H1 (cell line): ENCODE measurements around the gene HNF1B. TPM values are rescaled to one million over a fixed set of nuclear protein-coding genes. Genes with fewer than 3 reads are reported as not detected.
A peak's percentile ranks its signal among the peaks of the same experiment; 100 is the strongest.

Experiments used
- CTCF ChIA-PET: fragments of 300-600 bp; sonication (Branson Sonifier 250); formaldehyde crosslinking; loops from one replicate; lab custom pipeline; 2021; ENCODE audit not compliant: partially characterized antibody; lab: Charles Lee
- POLR2A ChIA-PET: fragments of 300-600 bp; sonication (Branson Sonifier 250); formaldehyde crosslinking; loops from one replicate; lab custom pipeline; 2021; ENCODE audit warnings: inconsistent platforms; ENCODE audit not compliant: partially characterized antibody; lab: Charles Lee
- DNase-seq, 2 experiments: peaks; one replicate each; pipeline versions ENCODE4 v3.0.0 to v3.0.0-alpha.2; 2010 to 2022; ENCODE audit warnings: low spot score in 2 of 2, low read depth in 1 of 2, mixed read lengths in 1 of 2
- FAIRE-seq: peaks from 2 replicates; lab custom pipeline; 2011; peaks lifted over from hg19 to GRCh38; lab: Jason Lieb, UNC
- H2AFZ ChIP-seq: 2 replicates; pipeline ENCODE4 v1.8.1; 2012; ENCODE audit warnings: low read length, inconsistent platforms
- H2AK5ac ChIP-seq: 2 replicates; pipeline ENCODE4 v1.6.1; 2013; ENCODE audit warnings: low read depth, low read length
- H2BK120ac ChIP-seq: replicated peaks from 2 replicates; pipeline ENCODE3; 2013; ENCODE audit warnings: low read depth, low read length, inconsistent platforms
- H2BK12ac ChIP-seq: 2 replicates; pipeline ENCODE4 v1.6.1; 2013; ENCODE audit warnings: low read depth, low read length
- H2BK15ac ChIP-seq: 2 replicates; pipeline ENCODE4 v1.6.1; 2013; ENCODE audit warnings: low read length
- H2BK20ac ChIP-seq: 2 replicates; pipeline ENCODE4 v1.6.1; 2013; ENCODE audit warnings: low read length
- H2BK5ac ChIP-seq: 2 replicates; pipeline ENCODE4 v1.6.1; 2013; ENCODE audit warnings: low read depth, low read length
- H3K14ac ChIP-seq: 2 replicates; pipeline ENCODE4 v1.6.1; 2013; ENCODE audit warnings: inconsistent platforms; ENCODE audit not compliant: insufficient read length
- H3K18ac ChIP-seq: 2 replicates; pipeline ENCODE4 v1.6.1; 2013; ENCODE audit warnings: low read length; ENCODE audit errors: extremely low read depth
- H3K23ac ChIP-seq: 2 replicates; pipeline ENCODE4 v1.6.1; 2013; ENCODE audit warnings: inconsistent platforms; ENCODE audit not compliant: insufficient read length
- H3K23me2 ChIP-seq: 2 replicates; pipeline ENCODE4 v1.6.1; 2013; ENCODE audit warnings: low read depth, low read length
- H3K27ac ChIP-seq: 2 replicates; pipeline ENCODE4 v1.6.1; 2011; ENCODE audit warnings: low read depth, low read length, inconsistent platforms
- H3K27me3 ChIP-seq, 4 experiments: replicated peaks in 1 of 4; 1 replicate in 1 of 4; 2 replicates in 3 of 4; pipeline versions ENCODE4 v1.6.1 to v1.8.1; 2011 to 2013; ENCODE audit warnings: low read length in 3 of 4, mild to moderate bottlenecking in 3 of 4, inconsistent platforms in 2 of 4, mixed read lengths in 2 of 4, moderate library complexity in 1 of 4; ENCODE audit not compliant: control insufficient read depth in 3 of 4, insufficient read depth in 3 of 4; ENCODE audit errors: extremely low read depth in 1 of 4
- H3K36me3 ChIP-seq, 4 experiments: 2 replicates each; pipeline versions ENCODE4 v1.6.1 to v1.8.1; 2011 to 2013; ENCODE audit warnings: mild to moderate bottlenecking in 4 of 4, low read length in 3 of 4, moderate library complexity in 2 of 4, control low read depth in 1 of 4, inconsistent platforms in 1 of 4; ENCODE audit not compliant: insufficient read depth in 4 of 4, control insufficient read depth in 2 of 4
- H3K4ac ChIP-seq: replicated peaks from 2 replicates; pipeline ENCODE3; 2013; ENCODE audit warnings: low read length, low read depth, mixed read lengths, inconsistent platforms; ENCODE audit not compliant: insufficient read length
- H3K4me1 ChIP-seq, 4 experiments: replicated peaks in 1 of 4; 1 replicate in 1 of 4; 2 replicates in 3 of 4; pipeline versions ENCODE4 v1.6.1 to v1.8.1; 2011 to 2013; ENCODE audit warnings: low read length in 3 of 4, inconsistent platforms in 2 of 4, mixed read lengths in 1 of 4; ENCODE audit not compliant: insufficient read depth in 4 of 4, control insufficient read depth in 3 of 4
- H3K4me2 ChIP-seq, 2 experiments: 2 replicates each; pipeline versions ENCODE4 v1.6.1 to v1.8.1; 2011 to 2013; ENCODE audit warnings: low read depth in 2 of 2, low read length in 2 of 2, control low read depth in 1 of 2, inconsistent platforms in 1 of 2, mild to moderate bottlenecking in 1 of 2; ENCODE audit not compliant: insufficient read depth in 1 of 2
- H3K4me3 ChIP-seq, 4 experiments: fragments of 200-600, 300-600 bp in 1 of 4; sonication (generic), shearing (Covaris generic), sonication (Bioruptor Twin) in 1 of 4; 2 replicates each; pipeline versions ENCODE4 v1.5.1 to v1.8.1; 2011 to 2016; ENCODE audit warnings: low read length in 4 of 4, low read depth in 3 of 4, control low read depth in 2 of 4, inconsistent platforms in 2 of 4, mild to moderate bottlenecking in 2 of 4, mixed read lengths in 1 of 4, moderate library complexity in 1 of 4; ENCODE audit not compliant: insufficient read depth in 2 of 4; ENCODE audit errors: extremely low read depth in 1 of 4
- H3K56ac ChIP-seq: replicated peaks from 2 replicates; pipeline ENCODE3; 2013; ENCODE audit warnings: low read depth, mild to moderate bottlenecking, mixed read lengths, low read length, inconsistent platforms; ENCODE audit not compliant: insufficient read length
- H3K79me1 ChIP-seq: 2 replicates; pipeline ENCODE4 v1.6.1; 2013; ENCODE audit warnings: low read depth, low read length, control low read depth
- H3K79me2 ChIP-seq, 2 experiments: 2 replicates each; pipeline versions ENCODE4 v1.6.1 to v1.8.1; 2012 to 2013; ENCODE audit warnings: low read length in 2 of 2, mild to moderate bottlenecking in 2 of 2, inconsistent platforms in 1 of 2; ENCODE audit not compliant: insufficient read depth in 2 of 2, control insufficient read depth in 1 of 2
- H3K9ac ChIP-seq, 4 experiments: replicated peaks in 1 of 4; 1 replicate in 1 of 4; 2 replicates in 3 of 4; pipeline versions ENCODE4 v1.6.1 to v1.8.1; 2011 to 2013; ENCODE audit warnings: low read depth in 3 of 4, low read length in 3 of 4, control low read depth in 2 of 4, mild to moderate bottlenecking in 2 of 4, moderate library complexity in 2 of 4, inconsistent platforms in 1 of 4; ENCODE audit errors: extremely low read depth in 1 of 4
- H3K9me3 ChIP-seq, 2 experiments: 2 replicates each; pipeline versions ENCODE4 v1.6.1 to v1.8.1; 2012 to 2013; ENCODE audit warnings: mild to moderate bottlenecking in 2 of 2, moderate library complexity in 2 of 2, control low read depth in 1 of 2, inconsistent platforms in 1 of 2, low read depth in 1 of 2, low read length in 1 of 2, mixed read lengths in 1 of 2; ENCODE audit not compliant: insufficient read depth in 2 of 2
- H4K20me1 ChIP-seq, 2 experiments: replicated peaks in 1 of 2; 2 replicates each; pipeline versions ENCODE3 to v1.8.1; 2011 to 2013; ENCODE audit warnings: inconsistent platforms in 2 of 2, low read length in 2 of 2, mild to moderate bottlenecking in 1 of 2; ENCODE audit not compliant: insufficient read depth in 2 of 2, control insufficient read depth in 1 of 2
- H4K5ac ChIP-seq: 2 replicates; pipeline ENCODE4 v1.6.1; 2013; ENCODE audit warnings: low read length, low read depth, mixed read lengths, inconsistent platforms; ENCODE audit not compliant: insufficient read length
- H4K8ac ChIP-seq: 2 replicates; pipeline ENCODE4 v1.8.0; 2013; ENCODE audit warnings: mild to moderate bottlenecking, moderate library complexity, low read length, inconsistent platforms; ENCODE audit not compliant: insufficient read depth; ENCODE audit errors: extremely low read depth
- H4K91ac ChIP-seq: replicated peaks from 2 replicates; pipeline ENCODE3; 2013; ENCODE audit warnings: low read length, mixed read lengths, inconsistent platforms; ENCODE audit not compliant: insufficient read length
- CREB1 ChIP-seq: IDR thresholded peaks from 2 replicates; pipeline ENCODE4 v1.6.1; 2012; ENCODE audit warnings: inconsistent platforms
- EP300 ChIP-seq, 2 experiments: IDR thresholded peaks; 1 replicate in 1 of 2; 2 replicates in 1 of 2; pipeline ENCODE4 v1.6.1; 2011 to 2012; ENCODE audit warnings: low read depth in 2 of 2, low read length in 2 of 2, mild to moderate bottlenecking in 2 of 2, borderline replicate concordance in 1 of 2, inconsistent platforms in 1 of 2, moderate library complexity in 1 of 2
- KDM4A ChIP-seq: IDR thresholded peaks from one replicate; pipeline ENCODE4 v1.7.1; 2012; ENCODE audit warnings: low read depth, mild to moderate bottlenecking, moderate library complexity, low read length, inconsistent platforms; ENCODE audit not compliant: severe bottlenecking
- POU5F1 ChIP-seq: IDR thresholded peaks from 2 replicates; pipeline ENCODE4 v1.6.1; 2011; ENCODE audit warnings: low read depth, mild to moderate bottlenecking, low read length, moderate library complexity
- WGBS, 2 experiments: shearing (Covaris generic) in 1 of 2; methylation state at CpG; one replicate each; pipeline versions ENCODE4 v1.1.6 to v1.1.7; 2013 to 2015; ENCODE audit warnings: low lambda C conversion rate in 2 of 2, mixed read lengths in 2 of 2, inconsistent platforms in 1 of 2, low coverage in 1 of 2, missing lambda C conversion rate in 1 of 2; ENCODE audit not compliant: insufficient replicate concordance in 2 of 2, insufficient coverage in 1 of 2, insufficient read length in 1 of 2; ENCODE audit errors: extremely low coverage in 1 of 2, missing lambda C conversion rate in 1 of 2; 5-methylcytosine and 5-hydroxymethylcytosine counted together
- polyA plus RNA-seq, 7 experiments: library from polyadenylated mRNA; depleted of rRNA in 3 of 7; stranded (reverse) in 5 of 7; unstranded in 2 of 7; fragments of >200 nt in 5 of 7; fragments of 200-250 nt in 2 of 7; gene quantifications; 1 replicate in 5 of 7; 2 replicates in 1 of 7; 4 replicates in 1 of 7; pipeline versions ENCODE4 v1.2.1 to v1.2.3, GENCODE V29; 2011 to 2013; ENCODE audit warnings: missing spikeins in 2 of 7, mixed read lengths in 2 of 7
- total RNA-seq: library from RNA; stranded (reverse); fragmentation: NEBNext Ultra II Directional; extraction: Animal tissue kit (Norgen Biotek cat#: 25700); gene quantifications from 2 replicates; pipeline ENCODE4 v1.2.1, GENCODE V29; 2021

HNF1B gene
- total and polyA plus RNA-seq, 2 of the 8 experiments (the other 6 are each of a cell fraction or from before 2014, with no cell fraction given), result 0.13 to 0.30 TPM

DNA sequence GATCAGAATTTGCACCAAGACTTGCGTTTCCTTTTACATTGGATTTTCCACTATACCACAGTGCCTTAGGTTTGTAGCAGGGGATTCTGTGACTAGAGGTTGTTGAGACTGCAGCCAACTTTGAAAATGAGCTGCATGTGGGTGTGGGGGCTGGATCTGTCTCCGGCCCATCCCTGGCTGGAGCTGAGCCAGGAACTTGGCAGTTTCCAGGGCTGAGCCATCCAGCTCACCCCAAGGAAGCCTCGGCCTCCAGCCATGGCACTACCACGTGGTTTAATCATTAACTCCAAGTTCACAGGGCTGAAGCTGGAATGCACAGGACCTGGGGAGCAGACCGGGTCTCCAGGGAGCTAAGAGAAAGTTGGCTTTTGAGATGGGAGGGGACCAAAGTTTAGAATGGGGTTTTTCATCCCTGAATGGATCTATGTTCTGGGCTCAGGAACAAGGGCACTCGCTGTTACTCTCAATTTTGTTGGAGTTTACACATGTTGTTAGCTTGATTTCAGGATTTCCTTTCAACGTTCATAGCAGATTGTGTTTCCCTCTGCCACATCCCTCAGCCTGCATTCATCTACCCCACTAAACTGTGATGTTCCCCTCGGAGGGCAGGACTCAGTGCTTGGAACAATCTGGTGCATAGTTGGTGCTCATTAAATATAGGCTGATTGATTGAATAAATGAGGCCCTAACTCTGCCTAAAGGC, 42.3 kb upstream of the HNF1B start:
- Histone ChIP-seq H3K4me1 (no peaks in the 10 kb centered on the region), H3K23me2 (no peaks in the 10 kb centered on the region), H2BK12ac (no peak overlapping the region), H3K23ac (no peak overlapping the region), H3K79me1 (no peaks in the 10 kb centered on the region), H2BK15ac (no peak overlapping the region), H3K9me3 (no peaks in the 10 kb centered on the region), H2AFZ (no peak overlapping the region), H4K5ac (no peak overlapping the region), H3K4me2 (no peak overlapping the region), H2AK5ac (no peak overlapping the region), H3K27ac (no peak overlapping the region), H3K9ac (no peak overlapping the region), H3K4me3 (no peak overlapping the region), H4K8ac (peak overlapping the region; percentile 11; the same call in 1 of the 2 replicates), H3K18ac (no peak overlapping the region), H2BK5ac (no peak overlapping the region), H2BK120ac (no peak overlapping the region), H3K4ac (no peak overlapping the region), H3K36me3 (no peaks in the 10 kb centered on the region), H3K14ac (no peak overlapping the region), H2BK20ac (no peak overlapping the region), H3K56ac (no peak overlapping the region), H4K91ac (no peak overlapping the region), H3K79me2 (no peaks in the 10 kb centered on the region), H3K27me3 (no peaks in the 10 kb centered on the region), H4K20me1 (no peaks in the 10 kb centered on the region)
- ChIA-PET POLR2A (no interaction called here), CTCF (interaction anchor here (0.6 to 1.4 kb wide), 4 partner anchors 17 to 1639 kb away, joined by 3 to 6 read pairs (median 4); no protein-coding TSS in a partner anchor)
- FAIRE-seq, result no peak
- DNase-seq, result no peak
- 85% methylated on average over 8 of the region's 8 CpGs; no CpG with 5 or more reads in 1 of the 2 experiments for WGBS, 2 experiments
- TF ChIP-seq KDM4A (no peak), POU5F1 (no peak), EP300 (IDR thresholded peaks at IDR 0.05; ENCODE audit: borderline replicate concordance in 1 of 2, low read depth in 2 of 2, low read length in 2 of 2) (no peak), CREB1 (no peak)
